HepG2 (cell line): ENCODE data around the gene VWA2.

Source experiments
- POGZ ChIP-seq: sonication (generic); formaldehyde crosslinking; IDR thresholded peaks from 2 replicates; pipeline ENCODE4 v1.4.0; 2020; ENCODE audit warnings: mild to moderate bottlenecking, missing genetic modification reagents
- RNF2 ChIP-seq: fragments of 450-650 bp; conservative IDR thresholded peaks from 2 replicates; pipeline ENCODE4 v1.6.1; 2016; ENCODE audit warnings: low read depth
- SSRP1 ChIP-seq: IDR thresholded peaks from 2 replicates; pipeline ENCODE4 v1.6.1; 2016; ENCODE audit warnings: control low read depth
- TF ChIP-seq, protein P1 (sequence below): sonication (generic); formaldehyde crosslinking; IDR thresholded peaks from 2 replicates; pipeline ENCODE4 v1.9.0; 2021; ENCODE audit warnings: missing genetic modification reagents, borderline replicate concordance
- TF ChIP-seq, protein P2 (sequence below): sonication (generic); formaldehyde crosslinking; IDR thresholded peaks from 2 replicates; pipeline ENCODE4 v1.4.0; 2020; ENCODE audit warnings: missing genetic modification reagents

DNA sequence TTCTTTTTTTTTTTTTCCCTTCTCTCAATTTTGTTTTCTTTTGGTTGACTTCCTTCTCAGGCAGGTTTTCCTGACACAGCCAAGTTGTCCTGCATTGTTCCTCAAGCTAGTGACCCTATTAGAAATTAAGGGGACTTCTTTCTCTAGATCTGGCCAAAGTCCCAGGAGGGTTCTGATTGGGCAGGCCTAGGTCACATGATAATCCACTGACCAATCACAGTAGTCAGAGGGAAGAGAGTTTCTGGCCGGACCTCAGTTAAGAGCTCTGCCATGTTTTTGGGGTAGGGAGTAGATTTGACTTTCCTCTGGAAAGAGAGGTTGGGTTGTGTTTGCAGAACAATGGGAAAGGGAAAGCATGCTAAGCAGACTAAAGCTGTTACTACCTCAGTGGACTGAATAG lies 16.2 kb downstream of the VWA2 start:
- TF ChIP-seq, protein P1, sequence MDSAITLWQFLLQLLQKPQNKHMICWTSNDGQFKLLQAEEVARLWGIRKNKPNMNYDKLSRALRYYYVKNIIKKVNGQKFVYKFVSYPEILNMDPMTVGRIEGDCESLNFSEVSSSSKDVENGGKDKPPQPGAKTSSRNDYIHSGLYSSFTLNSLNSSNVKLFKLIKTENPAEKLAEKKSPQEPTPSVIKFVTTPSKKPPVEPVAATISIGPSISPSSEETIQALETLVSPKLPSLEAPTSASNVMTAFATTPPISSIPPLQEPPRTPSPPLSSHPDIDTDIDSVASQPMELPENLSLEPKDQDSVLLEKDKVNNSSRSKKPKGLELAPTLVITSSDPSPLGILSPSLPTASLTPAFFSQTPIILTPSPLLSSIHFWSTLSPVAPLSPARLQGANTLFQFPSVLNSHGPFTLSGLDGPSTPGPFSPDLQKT, result no peak
- TF ChIP-seq RNF2 (no peak), SSRP1 (CRISPR knock-in tag) (no peak), POGZ (CRISPR knock-in tag) (no peak)
- TF ChIP-seq, protein P2, sequence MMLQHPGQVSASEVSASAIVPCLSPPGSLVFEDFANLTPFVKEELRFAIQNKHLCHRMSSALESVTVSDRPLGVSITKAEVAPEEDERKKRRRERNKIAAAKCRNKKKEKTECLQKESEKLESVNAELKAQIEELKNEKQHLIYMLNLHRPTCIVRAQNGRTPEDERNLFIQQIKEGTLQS (CRISPR knock-in tag), result no peak
